GM12874 (cell line): ENCODE results near the gene NCDN.

Experiments used
- CTCF ChIP-seq: IDR thresholded peaks from 2 replicates; pipeline ENCODE4 v1.5.1; 2011; ENCODE audit warnings: low read depth, mild to moderate bottlenecking, control low read depth, low read length, moderate library complexity; ENCODE audit not compliant: insufficient read depth

The NCDN gene

GRCh38 chr1:35600593-35600992 lies 43.0 kb downstream of the NCDN start:
- TF ChIP-seq CTCF, result no peak

GRCh38 chr1:35603468-35603867 lies 45.9 kb downstream of the NCDN start:
- no peak for TF ChIP-seq CTCF

DNA sequence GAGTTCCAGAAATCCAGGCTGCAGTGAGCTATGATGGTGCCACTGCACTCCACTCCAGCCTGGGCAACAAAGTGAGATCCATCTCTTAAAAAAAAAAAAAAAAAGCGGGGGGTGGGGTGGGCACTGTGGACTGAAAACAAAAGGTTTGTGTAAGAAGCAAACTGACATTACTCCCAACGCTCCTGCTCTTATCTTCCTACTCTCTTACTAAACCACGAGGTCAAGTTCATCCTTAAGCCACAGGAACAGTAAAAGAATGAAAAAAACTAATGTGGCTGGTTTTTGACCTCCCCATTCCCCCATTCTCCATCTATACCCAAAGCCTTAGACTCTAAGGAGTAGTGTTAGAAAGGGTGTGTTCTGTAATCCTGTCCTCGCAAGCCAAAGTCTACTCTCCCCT lies 46.3 kb downstream of the NCDN start:
- no peak for TF ChIP-seq CTCF

GRCh38 chr1:35605071-35605866 lies 47.7 kb downstream of the NCDN start:
- TF ChIP-seq CTCF, result no peak

DNA sequence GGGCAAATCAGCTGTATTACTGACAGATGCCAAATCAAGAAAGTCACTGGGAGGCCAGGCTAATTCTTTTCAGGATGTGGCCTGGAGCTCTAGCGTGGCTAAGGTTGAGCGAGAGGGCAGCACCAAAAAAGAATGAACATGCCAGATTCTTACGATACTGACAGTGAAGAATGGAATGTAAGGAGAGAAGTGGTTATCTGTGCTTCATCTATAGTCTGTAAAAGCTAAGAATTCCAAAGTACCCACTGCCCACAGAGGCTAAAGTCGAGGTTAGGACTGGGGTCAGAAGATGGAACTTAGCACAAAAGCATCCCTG lies 48.2 kb downstream of the NCDN start:
- TF ChIP-seq CTCF, result no peak

DNA sequence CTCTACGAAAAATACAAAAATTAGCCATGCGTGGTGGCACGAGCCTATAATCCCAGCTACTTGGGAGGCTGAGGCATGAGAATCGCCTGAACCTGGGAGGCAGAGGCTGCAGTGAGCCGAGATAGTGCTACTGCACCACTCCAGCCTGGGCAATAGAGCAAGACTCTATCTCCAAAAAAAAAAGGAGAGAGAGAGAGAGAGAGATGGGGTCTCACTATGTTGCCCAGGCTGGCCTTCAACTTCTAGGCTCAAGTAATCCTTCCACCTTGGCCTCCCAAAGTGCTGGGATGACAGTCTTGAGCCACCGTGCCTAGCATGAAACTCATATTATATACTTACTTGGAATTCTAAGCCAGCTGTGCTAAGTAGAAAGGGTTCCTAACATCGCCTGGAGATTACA lies 54.1 kb downstream of the NCDN start:
- no peak for TF ChIP-seq CTCF

GRCh38 chr1:35615440-35615839 lies 57.8 kb downstream of the NCDN start:
- TF ChIP-seq CTCF, result no peak
